HL-60 (cell line): ENCODE results near the gene MFAP5.
A peak's percentile ranks its signal among the peaks of the same experiment; 100 is the strongest.

Experiments used
- DNase-seq, 2 experiments: peaks; one replicate each; pipeline ENCODE4 v3.0.0-alpha.2; 2010 to 2020; ENCODE audit warnings: low read depth in 1 of 2, low spot score in 1 of 2
- H3K27ac ChIP-seq: fragments of 250-450 bp; sonication (Bioruptor Pico); replicated peaks from 2 replicates; pipeline ENCODE4 v1.5.1; 2020; ENCODE audit warnings: mild to moderate bottlenecking, moderate library complexity
- H3K27me3 ChIP-seq: fragments of 250-450 bp; sonication (Bioruptor Pico); 2 replicates; pipeline ENCODE4 v1.5.1; 2021; ENCODE audit warnings: mild to moderate bottlenecking, moderate library complexity; ENCODE audit not compliant: insufficient read depth, poor library complexity, severe bottlenecking
- H3K4me3 ChIP-seq: replicated peaks from 2 replicates; pipeline ENCODE4 v1.5.1; 2011; ENCODE audit warnings: mild to moderate bottlenecking, control low read depth, low read length; ENCODE audit not compliant: insufficient read depth
- CTCF ChIP-seq: IDR thresholded peaks from one replicate; pipeline ENCODE4 v1.5.1; 2011; ENCODE audit warnings: low read length, control low read depth, inconsistent platforms; ENCODE audit not compliant: insufficient read depth
- GABPA ChIP-seq: IDR thresholded peaks from 2 replicates; pipeline ENCODE4 v1.6.1; 2012; ENCODE audit warnings: low read depth
- POLR2AphosphoS5 ChIP-seq: IDR thresholded peaks from 2 replicates; pipeline ENCODE4 v1.6.1; 2012; ENCODE audit warnings: low read depth
- REST ChIP-seq: IDR thresholded peaks from 2 replicates; pipeline ENCODE4 v1.6.1; 2012; ENCODE audit warnings: low read depth; ENCODE audit not compliant: insufficient replicate concordance
- SPI1 ChIP-seq: IDR thresholded peaks from 2 replicates; pipeline ENCODE4 v1.6.1; 2012; ENCODE audit warnings: low read depth, mild to moderate bottlenecking, borderline replicate concordance

Gene MFAP5

GRCh38 chr12:8647968-8648367 is 14.7 kb downstream of the MFAP5 start:
- TF ChIP-seq GABPA = no peak
- no peak for TF ChIP-seq REST
- TF ChIP-seq POLR2AphosphoS5 = no peak
- no peak for TF ChIP-seq CTCF
- TF ChIP-seq SPI1 = no peak
- no peak for DNase-seq
- Histone ChIP-seq H3K27ac (no peak overlapping the region), H3K4me3 (no peak overlapping the region), H3K27me3 (peaks cover 17% of the 10 kb centered on the region)

- peak in 1 of 2 experiments; percentile 41 for DNase-seq
- no peak overlapping the region for H3K4me3 ChIP-seq
- no peak overlapping the region for H3K27ac ChIP-seq
- TF ChIP-seq CTCF (no peak), SPI1 (no peak)
- H3K27me3 ChIP-seq = peaks cover 5% of the 10 kb centered on the region
These were observed 18.0 kb downstream of the MFAP5 start for GRCh38 chr12:8644345-8645248.

GRCh38 chr12:8642775-8643174 is 19.9 kb downstream of the MFAP5 start:
- H3K27me3 ChIP-seq = peaks cover 3% of the 10 kb centered on the region
- TF ChIP-seq GABPA (no peak), SPI1 (no peak), REST (no peak), POLR2AphosphoS5 (no peak), CTCF (no peak)
- no peak overlapping the region for H3K4me3 ChIP-seq
- H3K27ac ChIP-seq = no peak overlapping the region
- no peak for DNase-seq

- Histone ChIP-seq H3K27ac (no peak overlapping the region), H3K27me3 (peaks cover 2% of the 10 kb centered on the region), H3K4me3 (no peak overlapping the region)
- TF ChIP-seq SPI1 (no peak), POLR2AphosphoS5 (no peak), REST (no peak), GABPA (no peak), CTCF (no peak)
- no peak for DNase-seq
These were observed 22.7 kb downstream of the MFAP5 start for GRCh38 chr12:8639936-8640335.
